Loucy (cell line): ENCODE measurements around the gene CTSV.
"Not testable (repeated sequence)": the region's sequence is repeated elsewhere in the genome, so short reads cannot be mapped to it uniquely, and the experiment has no call there.

Source experiments
- H2AFZ ChIP-seq: fragments of 200-600 bp; sonication (generic); 2 replicates; pipeline ENCODE4 v1.6.0; 2016; ENCODE audit warnings: antibody characterized with exemption, mild to moderate bottlenecking, low read length, moderate library complexity
- H3F3A ChIP-seq: fragments of 200-600 bp; 2 replicates; pipeline ENCODE4 v1.6.0; 2016; ENCODE audit warnings: antibody characterized with exemption, low read depth, mild to moderate bottlenecking
- H3K27me3 ChIP-seq: fragments of 200-600 bp; sonication (generic); 2 replicates; pipeline ENCODE4 v1.6.1; 2014; ENCODE audit warnings: low read length, mild to moderate bottlenecking; ENCODE audit not compliant: insufficient read depth, poor library complexity, severe bottlenecking
- H3K36me3 ChIP-seq: fragments of 200-600 bp; sonication (generic); 2 replicates; pipeline ENCODE4 v1.6.1; 2016; ENCODE audit warnings: low read length; ENCODE audit not compliant: insufficient read depth
- H3K4me1 ChIP-seq: fragments of 200-600 bp; sonication (generic); 2 replicates; pipeline ENCODE4 v1.5.1; 2014; ENCODE audit warnings: low read length, mild to moderate bottlenecking; ENCODE audit not compliant: insufficient read depth, poor library complexity, severe bottlenecking
- H3K4me2 ChIP-seq: fragments of 200-600 bp; sonication (generic); 2 replicates; pipeline ENCODE4 v1.6.0; 2014; ENCODE audit warnings: antibody characterized with exemption, low read length, low read depth, mild to moderate bottlenecking; ENCODE audit not compliant: poor library complexity, severe bottlenecking
- H3K4me3 ChIP-seq: fragments of 200-600 bp; sonication (generic); 2 replicates; pipeline ENCODE4 v1.5.1; 2014; ENCODE audit warnings: low read length, mild to moderate bottlenecking, mixed read lengths; ENCODE audit not compliant: poor library complexity, severe bottlenecking
- H3K79me2 ChIP-seq: fragments of 200-600 bp; sonication (generic); 2 replicates; pipeline ENCODE4 v1.6.1; 2014; ENCODE audit warnings: low read length; ENCODE audit not compliant: insufficient read depth
- H3K9ac ChIP-seq: fragments of 200-600 bp; sonication (generic); 2 replicates; pipeline ENCODE4 v1.6.0; 2014; ENCODE audit warnings: mild to moderate bottlenecking, low read depth, low read length, moderate library complexity; ENCODE audit not compliant: poor library complexity, severe bottlenecking
- H3K9me2 ChIP-seq: fragments of 200-600 bp; sonication (generic); replicated peaks from 2 replicates; pipeline ENCODE4 v1.6.1; 2016; ENCODE audit warnings: low read depth, low read length, mixed read lengths
- H3K9me3 ChIP-seq: fragments of 200-600 bp; sonication (generic); 2 replicates; pipeline ENCODE4 v1.6.1; 2014; ENCODE audit warnings: mild to moderate bottlenecking, antibody characterized with exemption, low read length, low read depth; ENCODE audit not compliant: insufficient read depth
- H4K20me1 ChIP-seq: fragments of 200-600 bp; sonication (generic); 2 replicates; pipeline ENCODE4 v1.6.0; 2014; ENCODE audit warnings: antibody characterized with exemption, low read length, mild to moderate bottlenecking; ENCODE audit not compliant: insufficient read depth, poor library complexity, severe bottlenecking
- EZH2phosphoT487 ChIP-seq: fragments of 200-600 bp; IDR thresholded peaks from 2 replicates; pipeline ENCODE4 v1.6.1; 2018; ENCODE audit warnings: antibody characterized with exemption, mild to moderate bottlenecking, moderate library complexity, borderline replicate concordance
- TF ChIP-seq, protein P1 (sequence below): fragments of 200-600 bp; sonication (generic); conservative IDR thresholded peaks from 2 replicates; pipeline ENCODE4 v1.5.1; 2014; ENCODE audit warnings: mild to moderate bottlenecking, antibody characterized with exemption, low read length

The CTSV gene

DNA sequence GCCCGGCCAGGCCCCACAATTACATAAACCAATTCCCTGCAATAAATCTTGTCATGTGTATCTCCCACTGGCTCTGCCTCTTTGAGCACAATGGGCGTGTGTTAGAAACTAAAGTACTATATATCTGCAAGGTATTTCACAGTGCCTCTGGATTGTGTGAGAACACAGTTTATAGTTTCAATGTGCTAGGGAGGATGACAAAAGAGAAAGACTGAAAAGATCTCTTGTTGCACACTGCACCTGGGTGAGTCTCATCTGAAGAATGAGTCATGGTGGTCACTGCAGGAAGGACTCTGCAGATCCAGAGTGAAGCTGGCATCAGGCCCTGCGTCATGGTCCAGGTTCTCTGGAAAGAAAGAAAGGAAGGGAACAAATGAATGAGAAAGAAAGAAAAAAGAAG, 20.7 kb upstream of the CTSV start:
- no peaks in the 10 kb centered on the region for H3K36me3 ChIP-seq
- no peaks in the 10 kb centered on the region for H4K20me1 ChIP-seq
- H3K9ac ChIP-seq = no peak overlapping the region
- no peaks in the 10 kb centered on the region for H3K27me3 ChIP-seq
- no peaks in the 10 kb centered on the region for H3K79me2 ChIP-seq
- no peaks in the 10 kb centered on the region for H3K4me1 ChIP-seq
- TF ChIP-seq, protein P1, sequence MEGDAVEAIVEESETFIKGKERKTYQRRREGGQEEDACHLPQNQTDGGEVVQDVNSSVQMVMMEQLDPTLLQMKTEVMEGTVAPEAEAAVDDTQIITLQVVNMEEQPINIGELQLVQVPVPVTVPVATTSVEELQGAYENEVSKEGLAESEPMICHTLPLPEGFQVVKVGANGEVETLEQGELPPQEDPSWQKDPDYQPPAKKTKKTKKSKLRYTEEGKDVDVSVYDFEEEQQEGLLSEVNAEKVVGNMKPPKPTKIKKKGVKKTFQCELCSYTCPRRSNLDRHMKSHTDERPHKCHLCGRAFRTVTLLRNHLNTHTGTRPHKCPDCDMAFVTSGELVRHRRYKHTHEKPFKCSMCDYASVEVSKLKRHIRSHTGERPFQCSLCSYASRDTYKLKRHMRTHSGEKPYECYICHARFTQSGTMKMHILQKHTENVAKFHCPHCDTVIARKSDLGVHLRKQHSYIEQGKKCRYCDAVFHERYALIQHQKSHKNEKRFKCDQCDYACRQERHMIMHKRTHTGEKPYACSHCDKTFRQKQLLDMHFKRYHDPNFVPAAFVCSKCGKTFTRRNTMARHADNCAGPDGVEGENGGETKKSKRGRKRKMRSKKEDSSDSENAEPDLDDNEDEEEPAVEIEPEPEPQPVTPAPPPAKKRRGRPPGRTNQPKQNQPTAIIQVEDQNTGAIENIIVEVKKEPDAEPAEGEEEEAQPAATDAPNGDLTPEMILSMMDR = no peak
- TF ChIP-seq EZH2phosphoT487 = no peak
- no peak overlapping the region for H3K4me2 ChIP-seq
- H2AFZ ChIP-seq = no peak overlapping the region
- no peaks in the 10 kb centered on the region for H3K9me3 ChIP-seq
- H3K9me2 ChIP-seq = no peaks in the 10 kb centered on the region
- H3F3A ChIP-seq = no peaks in the 10 kb centered on the region
- no peak overlapping the region for H3K4me3 ChIP-seq

DNA sequence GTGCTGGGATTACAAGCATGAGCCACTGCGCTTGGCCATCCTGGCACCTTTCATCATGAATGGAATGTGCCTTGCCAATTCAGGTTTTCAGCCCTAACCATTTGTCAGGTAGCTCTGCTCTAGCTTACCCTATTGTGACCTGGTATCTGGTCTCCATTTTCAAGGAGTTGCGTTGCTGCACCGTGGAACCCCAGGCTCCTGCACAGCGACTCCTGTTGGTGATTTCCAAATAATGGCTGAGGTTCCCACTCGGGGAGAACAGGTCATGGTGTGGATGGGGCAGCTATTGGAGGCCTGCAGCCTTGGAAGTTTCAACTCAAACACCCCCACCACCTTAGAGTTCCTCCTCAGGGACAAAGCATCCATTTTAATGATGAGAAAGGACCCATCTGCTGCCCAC, 18.7 kb upstream of the CTSV start:
- H3K9me3 ChIP-seq = no peaks in the 10 kb centered on the region
- no peaks in the 10 kb centered on the region for H3K9me2 ChIP-seq
- H2AFZ ChIP-seq = no peak overlapping the region
- no peaks in the 10 kb centered on the region for H3K36me3 ChIP-seq
- TF ChIP-seq, protein P1 = no peak
- no peak for TF ChIP-seq EZH2phosphoT487
- H3K4me2 ChIP-seq = no peak overlapping the region
- no peaks in the 10 kb centered on the region for H3F3A ChIP-seq
- no peaks in the 10 kb centered on the region for H4K20me1 ChIP-seq
- no peaks in the 10 kb centered on the region for H3K4me1 ChIP-seq
- no peak overlapping the region for H3K4me3 ChIP-seq
- no peaks in the 10 kb centered on the region for H3K27me3 ChIP-seq
- H3K79me2 ChIP-seq = no peaks in the 10 kb centered on the region
- no peak overlapping the region for H3K9ac ChIP-seq

DNA sequence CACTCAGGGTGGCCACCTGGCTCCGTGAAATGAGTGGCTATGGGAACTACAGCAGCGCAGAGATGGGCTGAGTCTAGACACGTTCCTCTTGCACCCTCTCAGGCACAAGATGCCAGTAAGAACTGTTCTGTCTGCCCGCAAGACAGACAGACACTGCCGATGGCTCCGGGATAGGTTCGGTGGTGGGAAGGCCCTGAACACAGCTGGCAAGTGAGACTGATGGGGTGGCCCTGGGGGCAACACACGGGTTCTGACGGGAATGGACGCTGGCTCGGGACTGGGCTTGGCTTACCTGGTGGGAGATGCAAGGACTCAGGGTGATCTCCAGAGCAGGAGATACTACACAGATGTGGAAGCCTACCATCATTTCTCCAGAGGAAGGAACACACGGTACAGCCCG, 16.9 kb upstream of the CTSV start:
- H3K9me3 ChIP-seq, H3K4me3 ChIP-seq, H3K9me2 ChIP-seq, H4K20me1 ChIP-seq, H3K9ac ChIP-seq, H3K4me1 ChIP-seq, H3F3A ChIP-seq, H3K36me3 ChIP-seq, H3K79me2 ChIP-seq, H3K27me3 ChIP-seq, H2AFZ ChIP-seq, H3K4me2 ChIP-seq: not testable (repeated sequence)

- H3K4me2 ChIP-seq = no peak overlapping the region
- no peak overlapping the region for H2AFZ ChIP-seq
- H3K79me2 ChIP-seq = no peaks in the 10 kb centered on the region
- H3K9ac ChIP-seq = no peak overlapping the region
- no peaks in the 10 kb centered on the region for H3K9me2 ChIP-seq
- no peaks in the 10 kb centered on the region for H3K4me1 ChIP-seq
- H3K9me3 ChIP-seq = no peaks in the 10 kb centered on the region
- H3K27me3 ChIP-seq = no peaks in the 10 kb centered on the region
- no peak for TF ChIP-seq EZH2phosphoT487
- TF ChIP-seq, protein P1 = no peak
- H3K36me3 ChIP-seq = no peaks in the 10 kb centered on the region
- no peak overlapping the region for H3K4me3 ChIP-seq
- no peaks in the 10 kb centered on the region for H3F3A ChIP-seq
- H4K20me1 ChIP-seq = no peaks in the 10 kb centered on the region
These were observed 14.8 kb upstream of the CTSV start for GRCh38 chr9:97053717-97054116.
